KG1 (cell line): ENCODE measurements around the gene CHSY3.

Source experiments
- DNase-seq: peaks from one replicate; lab custom pipeline; 2025; lab: John Stamatoyannopoulos, UW

CHSY3 gene

GRCh38 chr5:130024006-130024405 is 119.7 kb downstream of the CHSY3 start:
- no peak for DNase-seq

GRCh38 chr5:130025511-130025910 is 121.2 kb downstream of the CHSY3 start:
- no peak for DNase-seq

GRCh38 chr5:130032807-130033206 is 128.5 kb downstream of the CHSY3 start:
- no peak for DNase-seq

GRCh38 chr5:130034566-130035210 is 130.4 kb downstream of the CHSY3 start:
- no peak for DNase-seq

GRCh38 chr5:130035388-130035787 is 131.1 kb downstream of the CHSY3 start:
- no peak for DNase-seq

- no peak for DNase-seq
These were observed 133.6 kb downstream of the CHSY3 start for GRCh38 chr5:130037905-130038304.

GRCh38 chr5:130043834-130044233 is 139.6 kb downstream of the CHSY3 start:
- DNase-seq: no peak

GRCh38 chr5:130045334-130045733 is 141.1 kb downstream of the CHSY3 start:
- DNase-seq: no peak

- no peak for DNase-seq
These were observed 146.3 kb downstream of the CHSY3 start for GRCh38 chr5:130050585-130050984.

GRCh38 chr5:130052752-130053151 is 148.5 kb downstream of the CHSY3 start:
- DNase-seq: no peak

GRCh38 chr5:130055572-130055971 is 151.3 kb downstream of the CHSY3 start:
- no peak for DNase-seq

- DNase-seq: no peak
These were observed 157.5 kb downstream of the CHSY3 start for GRCh38 chr5:130061746-130062145.

- DNase-seq: no peak
These were observed 159.3 kb downstream of the CHSY3 start for GRCh38 chr5:130063603-130064002.

GRCh38 chr5:130064484-130064883 is 160.2 kb downstream of the CHSY3 start:
- DNase-seq: no peak

- no peak for DNase-seq
These were observed 161.4 kb downstream of the CHSY3 start for GRCh38 chr5:130065617-130066016.

GRCh38 chr5:130066644-130067043 is 162.4 kb downstream of the CHSY3 start:
- no peak for DNase-seq

GRCh38 chr5:130067364-130067763 is 163.1 kb downstream of the CHSY3 start:
- DNase-seq: no peak

GRCh38 chr5:130068101-130068500 is 163.8 kb downstream of the CHSY3 start:
- no peak for DNase-seq

GRCh38 chr5:130068988-130069387 is 164.7 kb downstream of the CHSY3 start:
- DNase-seq: no peak

GRCh38 chr5:130074820-130075219 is 170.6 kb downstream of the CHSY3 start:
- DNase-seq: no peak

- no peak for DNase-seq
These were observed 172.7 kb downstream of the CHSY3 start for GRCh38 chr5:130077007-130077406.

GRCh38 chr5:130078661-130079060 is 174.4 kb downstream of the CHSY3 start:
- no peak for DNase-seq

- DNase-seq: no peak
These were observed 186.5 kb downstream of the CHSY3 start for GRCh38 chr5:130090569-130091270.

GRCh38 chr5:130092991-130093390 is 188.7 kb downstream of the CHSY3 start:
- DNase-seq: no peak
